Stimulated activated CD4-positive, alpha-beta T cell treated with anti-CD3 and anti-CD28 coated beads, Interleukin-1b, Interleukin-23, amount 100 ng/mL, for 1 hour (primary cell): ENCODE data around the gene SMYD4.
"Not testable (repeated sequence)": the region's sequence is repeated elsewhere in the genome, so short reads cannot be mapped to it uniquely, and the experiment has no call there.

Source experiments
- DNase-seq, 2 donors: peaks; one replicate each; pipeline ENCODE4 v3.0.0-alpha.2; 2020; ENCODE audit warnings: low read depth in 2 of 2

The SMYD4 gene

DNA sequence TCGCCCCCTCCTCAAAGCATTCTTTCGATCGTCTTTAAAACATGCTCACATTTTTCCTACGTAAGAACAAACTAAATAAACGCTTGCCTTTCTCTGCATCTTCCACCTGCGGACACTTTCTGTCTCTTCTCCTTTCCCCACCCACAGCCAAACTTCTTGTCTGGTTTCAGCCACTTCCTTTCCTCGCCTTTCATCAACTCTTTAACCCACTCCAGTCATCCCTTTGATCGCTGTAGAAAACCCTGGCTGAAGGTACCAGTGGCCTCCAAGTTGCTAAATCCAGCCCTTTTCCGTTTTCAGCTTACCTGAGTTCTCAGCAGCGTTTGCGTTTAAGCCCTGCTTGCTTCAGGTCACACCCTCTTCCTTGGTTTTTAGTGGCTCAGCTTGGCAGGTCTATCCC, 586 bp upstream of the SMYD4 start:
- DNase-seq = no peak

DNA sequence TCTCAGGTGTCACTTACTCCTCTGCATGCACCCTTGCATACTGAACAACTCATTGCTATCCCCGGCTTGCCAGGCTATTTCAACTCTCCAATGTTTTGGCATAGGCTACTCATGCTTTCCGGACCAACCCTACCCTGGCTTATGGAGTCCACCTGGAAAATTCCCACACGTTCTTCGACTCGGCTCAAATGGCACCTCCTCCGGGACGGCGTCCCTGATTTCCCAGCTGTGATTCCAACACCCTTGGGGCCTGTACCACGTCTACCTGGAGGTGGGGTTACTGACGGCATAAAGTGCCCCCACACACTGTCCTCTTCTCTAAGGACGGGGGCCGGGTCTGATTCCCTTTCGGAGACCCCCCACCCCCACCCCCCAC, 498 bp downstream of the SMYD4 start:
- no peak for DNase-seq

DNA sequence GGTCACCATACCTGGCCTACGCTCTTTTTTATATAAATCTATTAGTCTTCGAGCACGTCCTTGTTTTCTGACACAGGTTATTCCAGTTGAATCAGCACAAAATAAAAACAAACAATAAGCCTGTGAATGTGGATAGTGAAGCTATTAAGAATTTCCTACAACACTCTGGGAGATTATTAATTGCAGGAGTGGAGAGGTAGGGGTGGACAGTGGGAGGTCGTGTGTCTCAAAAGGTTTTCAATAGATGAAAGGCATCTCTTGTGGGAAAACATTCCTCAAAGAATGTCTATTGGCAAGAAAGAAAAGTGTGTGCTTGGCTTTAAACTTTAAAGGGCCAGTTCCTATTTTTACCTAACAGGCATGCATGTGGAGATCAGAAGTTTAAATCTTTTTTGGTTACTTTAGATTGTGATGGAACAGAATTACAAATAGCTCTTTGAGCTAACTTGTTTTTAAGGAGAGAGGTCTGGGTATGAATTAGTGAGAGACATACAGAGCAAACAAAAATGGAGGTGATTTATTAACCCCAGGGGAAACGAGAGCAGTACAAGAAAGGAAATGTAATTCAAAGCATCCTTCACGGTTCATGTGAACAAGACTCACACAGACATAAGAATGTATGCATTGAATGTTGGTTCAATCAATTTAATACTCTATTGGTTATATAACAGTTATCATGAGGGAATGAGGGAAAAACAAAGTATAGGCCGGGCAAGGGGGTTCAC, 9.0 kb downstream of the SMYD4 start:
- DNase-seq = no peak

DNA sequence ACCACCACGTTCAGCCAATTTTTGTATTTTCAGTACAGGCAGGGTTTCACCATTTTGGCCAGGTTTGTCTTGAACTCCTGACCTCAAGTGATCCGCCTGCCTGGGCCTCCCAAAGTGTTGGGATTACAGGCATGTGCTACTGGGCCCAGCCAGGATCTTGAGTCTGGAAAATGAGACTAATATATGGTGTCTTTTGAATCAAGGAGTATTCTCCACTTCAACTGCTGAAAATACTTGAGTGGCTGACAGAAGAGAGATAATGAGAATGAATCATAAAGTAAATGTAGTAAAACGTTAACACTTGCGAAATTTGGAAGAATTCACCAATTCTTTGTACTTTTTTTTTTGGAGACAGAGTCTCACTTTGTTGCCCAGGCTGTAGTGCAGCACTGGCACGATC, 16.6 kb downstream of the SMYD4 start:
- DNase-seq = no peak

GRCh38 chr17:1810450-1811103, 19.1 kb downstream of the SMYD4 start:
- no peak for DNase-seq

DNA sequence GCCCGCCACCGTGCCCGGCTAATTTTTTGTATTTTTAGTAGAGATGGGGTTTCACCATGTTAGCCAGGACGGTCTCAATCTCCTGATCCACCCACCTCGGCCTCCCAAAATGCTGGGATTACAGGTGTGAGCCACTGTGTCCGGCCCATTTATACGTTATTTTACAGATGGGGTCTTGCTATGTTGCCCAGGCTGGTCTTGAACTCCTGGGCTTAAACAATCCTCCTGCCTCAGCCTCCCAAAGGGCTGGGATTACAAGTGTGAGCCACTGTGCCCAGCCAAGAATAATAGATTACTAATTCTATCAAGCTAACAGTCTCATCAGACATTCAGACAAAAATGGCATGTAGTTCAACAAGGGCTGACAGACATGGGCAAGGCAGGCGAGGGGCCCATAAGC, 19.9 kb downstream of the SMYD4 start:
- not testable (repeated sequence) for DNase-seq

DNA sequence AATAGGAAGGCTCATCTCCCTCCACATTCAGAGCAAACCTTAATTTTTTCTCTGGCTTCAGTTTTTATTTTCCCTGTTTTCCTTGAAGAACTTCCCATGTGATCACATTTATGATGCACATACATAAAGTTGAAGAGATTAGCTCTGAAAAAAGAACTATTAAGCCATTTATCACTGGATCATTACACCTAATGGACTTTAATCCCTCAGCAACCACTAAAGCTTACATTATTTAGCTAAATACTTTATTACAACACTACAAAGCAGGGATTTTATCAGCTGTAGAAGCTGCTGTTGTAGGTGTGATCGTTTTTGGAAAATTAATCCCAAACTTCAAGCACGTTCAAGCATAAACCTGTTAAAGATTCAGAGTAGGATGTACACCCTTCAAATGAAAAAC, 21.1 kb downstream of the SMYD4 start:
- no peak for DNase-seq

- DNase-seq = no peak
These were observed 21.8 kb downstream of the SMYD4 start for GRCh38 chr17:1807890-1808289.

- no peak for DNase-seq
These were observed 26.4 kb downstream of the SMYD4 start for GRCh38 chr17:1803280-1803679.

DNA sequence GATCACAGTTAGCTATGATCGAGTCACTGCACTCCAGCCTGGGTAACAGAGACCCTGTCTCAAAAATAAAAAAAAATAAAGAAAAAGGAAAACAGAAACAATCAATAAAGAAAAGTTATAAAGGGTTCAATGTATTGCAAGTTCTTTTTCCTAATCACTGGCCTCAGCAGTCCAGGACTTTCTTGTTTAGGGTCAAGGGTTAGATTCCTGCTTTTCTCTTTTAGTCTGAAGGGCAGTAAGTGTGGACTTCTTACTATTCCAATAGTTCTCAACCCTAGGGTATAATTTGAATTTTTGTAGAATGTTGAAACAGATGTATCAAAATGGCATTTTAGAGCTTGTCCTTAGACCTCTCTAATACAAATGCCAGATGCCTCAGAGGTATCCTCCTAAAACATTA, 27.3 kb downstream of the SMYD4 start:
- no peak for DNase-seq

DNA sequence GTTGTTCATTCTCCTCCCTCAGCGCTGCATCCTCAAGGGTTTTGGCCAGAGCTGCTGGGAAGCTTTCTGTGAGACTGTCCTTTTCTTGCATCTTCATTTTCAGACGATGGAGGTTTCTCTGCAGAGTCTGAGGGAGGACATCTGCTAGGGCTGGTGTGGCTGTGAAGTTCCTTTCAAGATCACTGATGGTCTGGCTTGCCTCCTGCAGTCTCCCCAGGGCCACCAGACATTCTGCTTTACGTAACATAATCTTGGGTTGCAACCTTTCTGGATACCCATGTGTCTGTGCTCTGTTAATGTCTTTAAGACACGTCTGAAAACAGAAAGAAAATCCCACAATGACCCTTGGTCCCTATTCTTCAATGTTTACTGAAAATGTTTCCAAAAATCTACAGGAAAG, 29.0 kb downstream of the SMYD4 start:
- no peak for DNase-seq

DNA sequence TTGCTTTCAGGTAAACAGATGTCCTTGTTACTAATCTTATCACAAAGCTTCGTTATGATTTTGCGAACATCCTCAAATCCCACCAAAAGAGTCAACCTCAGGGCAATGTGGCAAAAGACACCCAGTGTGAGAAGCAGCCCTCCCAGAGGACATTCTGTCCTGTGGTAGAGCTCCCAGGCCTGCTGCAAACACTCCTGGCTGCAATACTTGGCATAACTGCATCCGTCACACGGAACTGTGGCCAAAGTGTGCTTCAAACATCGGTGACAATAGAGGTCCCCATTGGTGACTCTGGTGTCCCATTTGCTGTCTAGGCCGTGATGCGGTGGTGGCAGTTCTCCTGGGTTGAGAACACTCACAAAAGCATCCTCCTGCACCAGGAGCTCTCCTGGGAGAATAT, 29.5 kb downstream of the SMYD4 start:
- DNase-seq = no peak

- not testable (repeated sequence) for DNase-seq
These were observed 31.9 kb downstream of the SMYD4 start for GRCh38 chr17:1797846-1798245.

DNA sequence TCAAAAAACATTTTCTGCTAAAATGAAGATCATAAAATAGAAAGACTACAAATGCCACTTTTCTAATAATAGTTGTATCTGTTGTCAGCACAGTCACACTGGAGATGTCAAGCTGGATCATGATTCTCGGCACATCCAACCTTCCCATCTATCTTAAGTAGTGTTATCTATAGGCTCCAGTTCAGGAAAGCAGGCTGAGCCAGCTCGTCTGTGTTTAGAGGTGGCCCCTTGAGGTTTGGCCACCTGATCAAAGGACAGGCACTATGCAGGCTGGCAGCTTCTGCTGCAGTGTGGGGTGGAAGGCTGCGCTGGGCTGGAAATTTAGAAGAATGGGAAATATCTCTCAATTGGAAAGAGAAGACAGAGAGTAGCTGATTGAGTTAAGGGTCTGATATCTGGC, 32.4 kb downstream of the SMYD4 start:
- DNase-seq = no peak

- DNase-seq = no peak
These were observed 32.9 kb downstream of the SMYD4 start for GRCh38 chr17:1796800-1797199.

GRCh38 chr17:1793447-1793806, 36.3 kb downstream of the SMYD4 start:
- DNase-seq = no peak

DNA sequence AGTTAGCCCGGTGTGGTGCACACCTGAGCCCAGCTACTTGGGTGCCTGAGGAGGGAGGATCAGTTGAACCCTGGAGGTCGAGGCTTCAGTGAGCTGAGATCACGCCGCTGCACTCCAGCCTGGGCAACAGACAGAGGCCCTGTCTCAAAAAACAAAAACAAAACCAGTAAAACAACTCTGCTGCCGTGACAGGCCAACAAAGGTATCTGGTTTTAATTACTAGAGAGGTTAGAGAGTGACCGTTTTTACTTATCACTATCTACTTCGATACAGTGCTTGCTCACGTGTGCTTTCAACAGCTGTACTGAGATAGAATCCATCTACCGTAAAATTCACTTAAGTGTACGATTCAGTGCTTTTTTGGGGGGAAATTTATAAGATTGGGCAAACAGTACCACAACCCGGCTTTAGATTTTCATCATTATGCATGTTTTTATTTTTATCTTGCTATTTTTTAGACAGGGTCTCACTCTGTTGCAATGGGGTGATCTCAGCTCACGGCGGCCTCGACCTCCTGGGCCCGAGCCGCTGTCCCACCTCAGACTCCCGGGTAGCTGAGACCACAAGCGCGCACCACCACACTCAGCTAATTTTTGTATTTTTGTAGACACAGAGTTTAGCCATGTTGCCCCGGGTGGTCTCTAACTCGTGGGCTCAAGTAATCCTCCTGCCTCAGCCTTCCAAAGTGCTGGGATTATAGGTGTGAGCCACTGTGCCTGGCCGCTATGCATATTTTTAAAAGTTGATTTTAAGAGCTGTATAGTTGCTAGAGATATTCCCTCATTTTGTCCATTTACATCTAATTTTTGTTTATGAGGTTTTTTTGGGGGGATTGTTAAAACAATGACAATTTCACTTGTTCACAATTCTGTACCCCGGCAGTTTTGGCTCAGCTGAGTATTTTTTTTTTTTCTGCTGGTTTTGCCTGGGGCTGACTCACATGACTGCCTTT, 36.9 kb downstream of the SMYD4 start:
- DNase-seq = no peak

DNA sequence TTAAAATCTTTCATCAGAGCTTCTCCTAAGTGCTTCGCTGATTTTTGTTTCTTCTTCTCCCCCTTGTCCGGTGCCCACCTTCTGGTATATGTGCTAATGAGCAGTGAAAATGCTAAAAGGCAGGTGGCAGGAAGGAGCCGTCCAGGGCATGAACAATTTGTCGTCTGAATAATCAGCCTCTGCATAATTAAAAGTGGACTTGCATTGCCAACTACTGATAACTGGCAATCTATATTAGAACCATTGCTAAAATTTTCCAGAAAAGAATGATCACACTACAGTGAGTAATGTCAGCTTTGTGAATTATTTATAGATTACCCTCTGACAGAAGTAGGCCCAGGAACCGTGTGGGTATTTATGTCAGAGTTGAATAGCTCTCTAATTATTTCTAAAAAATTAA, 39.8 kb downstream of the SMYD4 start:
- no peak for DNase-seq

DNA sequence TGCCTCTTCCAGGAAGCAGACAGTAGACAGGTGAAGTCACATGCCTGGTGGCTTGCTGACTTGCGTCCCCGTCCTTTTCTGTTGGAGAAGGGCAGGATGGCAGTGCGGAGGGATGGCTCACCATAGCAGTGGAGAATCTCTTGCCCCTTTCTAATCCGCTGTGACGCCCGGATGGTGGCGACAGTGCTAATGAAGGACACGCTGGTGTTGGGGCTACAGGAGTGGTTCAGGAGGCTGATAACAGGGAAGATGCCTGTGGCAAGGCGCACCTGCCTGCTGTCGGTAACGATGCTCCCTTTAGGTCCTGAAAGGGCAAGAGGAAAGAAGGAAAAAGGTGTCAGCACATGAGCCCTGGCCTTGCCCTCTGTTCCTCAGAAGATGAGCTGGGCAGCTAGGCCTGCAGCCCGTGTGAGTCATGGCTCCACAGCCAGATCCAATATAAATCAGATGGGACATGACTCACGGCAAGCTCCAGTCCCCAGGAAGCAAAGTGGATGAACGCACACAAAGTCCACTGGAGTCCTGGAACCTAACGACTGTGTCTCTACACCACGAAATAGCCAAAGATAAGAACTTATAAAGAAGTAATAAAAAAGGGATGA, 42.3 kb downstream of the SMYD4 start:
- DNase-seq = no peak

GRCh38 chr17:1786708-1787107, 43.0 kb downstream of the SMYD4 start:
- DNase-seq = no peak

DNA sequence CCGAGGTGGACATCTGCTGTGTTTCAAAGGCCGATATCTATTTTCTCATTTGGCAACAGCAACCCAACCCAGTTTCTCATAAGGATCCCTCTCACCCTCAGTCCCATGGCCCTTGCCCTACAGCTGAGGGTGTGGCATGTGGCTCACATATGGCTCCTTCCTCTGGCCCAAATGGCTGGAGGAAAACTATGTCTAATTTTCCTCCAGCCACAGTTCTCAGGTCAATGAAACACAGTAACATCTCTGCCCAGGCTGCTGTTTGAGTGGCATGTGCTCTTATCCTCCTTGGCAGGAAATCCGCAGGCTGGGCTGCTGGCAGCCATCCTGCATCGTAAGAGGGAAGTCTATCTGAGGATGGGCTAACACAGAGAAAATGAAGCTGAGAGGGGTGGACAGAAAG, 43.8 kb downstream of the SMYD4 start:
- DNase-seq = no peak
